Stomach (tissue), 9 donors: ENCODE measurements around the gene ANKFN1. TPM values are rescaled to one million over a fixed set of nuclear protein-coding genes. Genes with fewer than 3 reads are reported as not detected.

Source experiments
- DNase-seq, 2 donors: peaks; one replicate each; pipeline versions ENCODE4 v3.0.0 to v3.0.0-alpha.2; 2013 to 2019
- H3K27ac ChIP-seq, 5 donors: fragments of 200-600 bp in 4 of 5; sonication (generic) in 4 of 5; one replicate each; pipeline ENCODE4 v1.5.1; 2013 to 2019; ENCODE audit warnings: mild to moderate bottlenecking in 1 of 5, moderate library complexity in 1 of 5
- H3K27me3 ChIP-seq, 3 donors: fragments of 200-600 bp; sonication (generic); one replicate each; pipeline ENCODE4 v1.5.1; 2017 to 2019; ENCODE audit warnings: mixed run types in 1 of 3
- H3K36me3 ChIP-seq, 4 donors: fragments of 200-600 bp; sonication (generic); 1 replicate in 3 of 4; 2 replicates in 1 of 4; pipeline ENCODE4 v1.5.1; 2016 to 2019
- H3K4me1 ChIP-seq, 4 donors: fragments of 200-600 bp; sonication (generic); one replicate each; pipeline ENCODE4 v1.5.1; 2016 to 2019
- H3K4me3 ChIP-seq, 4 donors: fragments of 200-600 bp; sonication (generic) in 3 of 4; one replicate each; pipeline ENCODE4 v1.5.1; 2016 to 2019; ENCODE audit warnings: mild to moderate bottlenecking in 1 of 4
- H3K9me3 ChIP-seq, 4 donors: fragments of 200-600 bp; sonication (generic); one replicate each; pipeline ENCODE4 v1.5.1; 2016 to 2019
- EP300 ChIP-seq: sonication (generic); formaldehyde crosslinking; IDR thresholded peaks from one replicate; pipeline ENCODE4 v1.6.1; 2017; ENCODE audit warnings: antibody characterized with exemption
- POLR2A ChIP-seq, 4 donors: fragments of 450-650 bp; IDR thresholded peaks; one replicate each; pipeline ENCODE4 v1.6.1; 2016; ENCODE audit warnings: antibody characterized with exemption in 4 of 4, control low read depth in 2 of 4, mild to moderate bottlenecking in 1 of 4, moderate library complexity in 1 of 4
- POLR2AphosphoS5 ChIP-seq, 3 donors: sonication (generic); formaldehyde crosslinking; IDR thresholded peaks; one replicate each; pipeline ENCODE4 v1.6.1; 2016; ENCODE audit warnings: antibody characterized with exemption in 3 of 3
- WGBS, 5 donors: extraction: QIAGEN DNeasy Blood & Tissue Kit in 3 of 5; methylation state at CpG; one replicate each; pipeline versions ENCODE4 v1.1.5 to v1.1.7; 2013 to 2018; 5-methylcytosine and 5-hydroxymethylcytosine counted together
- intact Hi-C: fragments of 100-400 bp; cut with DNase I; formaldehyde crosslinking; loops from one replicate; pipeline ENCODE4 v1.15.1; 2023; ENCODE audit warnings: low total_unique reads
- polyA plus RNA-seq, 3 donors: library from polyadenylated mRNA; stranded (reverse); fragments of 200-250 nt; gene quantifications; one replicate each; pipeline ENCODE4 v1.2.3, GENCODE V29; 2013
- total RNA-seq, 5 donors: library from RNA; depleted of rRNA; stranded (reverse); fragments of >200 nt; gene quantifications; one replicate each; pipeline versions ENCODE4 v1.1.0 to v1.2.3, GENCODE V29; 2014 to 2016
- TF ChIP-seq, protein P1 (sequence below), 7 experiments: fragments of 450-650 bp in 4 of 7; fragments of 200-600 bp in 3 of 7; sonication (generic) in 3 of 7; IDR thresholded peaks; one replicate each; pipeline ENCODE4 v1.5.1; 2016 to 2019; ENCODE audit warnings: antibody characterized with exemption in 7 of 7, control low read depth in 2 of 7, mild to moderate bottlenecking in 1 of 7
- donor health status: healthy with polysubstance abuse.
- donor health status: Bipolar disorder and iron deficiency.
- donor health status: healthy.

Gene ANKFN1
- total and polyA plus RNA-seq, 8 donors, result 0.10 to 2.9 (median 1.3) TPM; not detected in 4

DNA sequence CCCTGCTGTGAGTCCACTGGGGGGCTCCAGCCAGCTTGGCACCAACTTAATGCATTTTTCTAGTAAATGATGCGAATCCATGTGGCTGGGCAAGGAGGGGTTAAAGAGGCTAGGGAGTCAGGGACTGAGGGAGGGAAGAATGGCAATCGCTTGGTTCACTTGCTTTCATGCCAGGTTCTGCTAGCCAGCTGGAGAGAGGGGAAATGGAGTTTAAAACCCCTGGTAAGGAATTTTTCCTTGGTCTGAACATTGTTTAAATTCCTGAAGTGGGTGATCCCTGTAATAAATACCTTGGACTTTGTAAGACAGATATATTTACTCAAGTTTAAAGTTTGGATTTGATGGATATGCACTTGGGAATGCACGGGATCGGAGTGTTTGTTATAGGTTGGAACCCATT, 22.8 kb downstream of the ANKFN1 start:
- 39 to 54% (median 46%) methylated on average over 4 of the region's 4 CpGs for WGBS, 5 donors
- Histone ChIP-seq H3K4me3 (no peak overlapping the region), H3K27me3 (no peaks in the 10 kb centered on the region), H3K4me1 (peaks cover 0 to 31% (median 4%) of the 10 kb centered on the region in 4 donors), H3K9me3 (no peaks in the 10 kb centered on the region), H3K27ac (no peak overlapping the region), H3K36me3 (no peaks in the 10 kb centered on the region)
- DNase-seq, result peak in 1 of 2 donors; percentile 15
- TF ChIP-seq, protein P1, sequence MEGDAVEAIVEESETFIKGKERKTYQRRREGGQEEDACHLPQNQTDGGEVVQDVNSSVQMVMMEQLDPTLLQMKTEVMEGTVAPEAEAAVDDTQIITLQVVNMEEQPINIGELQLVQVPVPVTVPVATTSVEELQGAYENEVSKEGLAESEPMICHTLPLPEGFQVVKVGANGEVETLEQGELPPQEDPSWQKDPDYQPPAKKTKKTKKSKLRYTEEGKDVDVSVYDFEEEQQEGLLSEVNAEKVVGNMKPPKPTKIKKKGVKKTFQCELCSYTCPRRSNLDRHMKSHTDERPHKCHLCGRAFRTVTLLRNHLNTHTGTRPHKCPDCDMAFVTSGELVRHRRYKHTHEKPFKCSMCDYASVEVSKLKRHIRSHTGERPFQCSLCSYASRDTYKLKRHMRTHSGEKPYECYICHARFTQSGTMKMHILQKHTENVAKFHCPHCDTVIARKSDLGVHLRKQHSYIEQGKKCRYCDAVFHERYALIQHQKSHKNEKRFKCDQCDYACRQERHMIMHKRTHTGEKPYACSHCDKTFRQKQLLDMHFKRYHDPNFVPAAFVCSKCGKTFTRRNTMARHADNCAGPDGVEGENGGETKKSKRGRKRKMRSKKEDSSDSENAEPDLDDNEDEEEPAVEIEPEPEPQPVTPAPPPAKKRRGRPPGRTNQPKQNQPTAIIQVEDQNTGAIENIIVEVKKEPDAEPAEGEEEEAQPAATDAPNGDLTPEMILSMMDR (IDR thresholded peaks at IDR 0.05), result no peak
- intact Hi-C loops, result no loop called here

DNA sequence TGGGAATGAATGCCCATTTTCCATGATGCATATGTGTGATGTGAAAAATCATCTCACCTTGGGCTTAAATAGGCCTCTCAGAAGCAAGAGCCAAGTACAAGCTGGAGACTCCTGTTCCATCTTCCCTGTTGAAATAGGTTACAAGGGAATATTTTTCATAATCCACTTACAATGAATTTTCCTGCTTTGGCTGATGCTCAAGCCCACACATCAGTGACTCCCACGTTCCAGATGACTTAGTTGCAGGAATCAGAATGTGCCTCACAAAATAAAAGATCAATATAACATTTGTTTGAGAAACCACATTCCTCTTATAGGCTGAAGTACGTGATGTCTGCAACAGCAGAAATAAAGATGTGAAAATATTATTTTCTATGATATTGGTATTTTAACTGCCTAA, 24.1 kb downstream of the ANKFN1 start:
- Histone ChIP-seq H3K4me3 (no peak overlapping the region), H3K27me3 (no peaks in the 10 kb centered on the region), H3K36me3 (no peaks in the 10 kb centered on the region), H3K4me1 (peaks cover 0 to 19% (median 4%) of the 10 kb centered on the region in 4 donors), H3K27ac (no peak overlapping the region), H3K9me3 (no peaks in the 10 kb centered on the region)
- intact Hi-C loops, result no loop called here
- 76 to 90% (median 84%) methylated on average over 2 of the region's 2 CpGs for WGBS, 5 donors
- no peak for DNase-seq
- TF ChIP-seq POLR2A (IDR thresholded peaks at IDR 0.05) (no peak), POLR2AphosphoS5 (IDR thresholded peaks at IDR 0.05) (no peak), EP300 (no peak)
- TF ChIP-seq, protein P1 (IDR thresholded peaks at IDR 0.05), result no peak

DNA sequence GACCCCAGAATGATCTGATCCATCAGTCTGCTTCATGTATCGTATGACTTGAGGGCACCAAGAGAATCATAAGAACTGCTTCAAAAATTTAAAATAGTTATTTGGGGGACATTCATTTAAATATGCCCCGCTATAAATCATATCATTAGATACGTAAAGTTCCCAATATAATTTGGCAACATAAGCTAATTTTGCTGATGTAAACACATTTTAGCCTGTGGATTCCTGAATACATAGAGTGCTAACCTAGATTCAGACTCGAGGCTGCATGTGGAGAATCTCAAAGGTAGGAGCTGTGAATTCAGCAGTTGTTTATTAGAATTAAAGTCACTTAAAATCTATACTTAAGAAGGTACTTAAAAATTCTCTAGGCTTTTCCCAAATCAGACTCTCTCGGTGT, 24.9 kb downstream of the ANKFN1 start:
- intact Hi-C loops, result no loop called here
- WGBS, 5 donors, result 82 to 91% (median 87%) methylated on average over 5 of the region's 5 CpGs
- Histone ChIP-seq H3K9me3 (no peaks in the 10 kb centered on the region), H3K27me3 (no peaks in the 10 kb centered on the region), H3K4me1 (peaks cover 0 to 13% (median 4%) of the 10 kb centered on the region in 4 donors), H3K36me3 (no peaks in the 10 kb centered on the region), H3K4me3 (no peak overlapping the region), H3K27ac (no peak overlapping the region)
- no peak for TF ChIP-seq POLR2AphosphoS5 (IDR thresholded peaks at IDR 0.05)
- no peak for TF ChIP-seq POLR2A (IDR thresholded peaks at IDR 0.05)
- TF ChIP-seq EP300, result no peak
- TF ChIP-seq, protein P1 (IDR thresholded peaks at IDR 0.05), result no peak
- DNase-seq, result no peak

DNA sequence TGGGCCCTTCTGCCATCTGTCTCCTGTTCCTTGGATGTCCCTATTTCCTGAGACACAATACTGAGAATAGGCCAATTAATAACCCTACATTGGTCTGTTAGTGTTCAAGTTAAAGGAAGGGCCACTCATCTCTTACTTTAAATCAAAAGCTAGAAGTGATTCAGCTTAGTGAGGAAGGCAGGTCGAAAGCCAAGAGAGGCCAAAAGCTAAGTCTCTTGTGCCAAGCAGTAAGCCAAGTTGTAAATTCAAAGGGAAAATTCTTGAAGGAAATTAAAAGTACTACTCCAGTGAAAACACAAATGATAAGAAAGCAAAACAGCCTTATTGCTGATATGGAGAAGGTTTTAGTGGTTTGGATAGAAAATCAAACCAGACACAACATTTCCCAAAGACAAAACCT, 28.8 kb downstream of the ANKFN1 start:
- Histone ChIP-seq H3K9me3 (no peaks in the 10 kb centered on the region), H3K4me1 (no peaks in the 10 kb centered on the region), H3K36me3 (no peaks in the 10 kb centered on the region), H3K27me3 (no peaks in the 10 kb centered on the region), H3K4me3 (no peak overlapping the region), H3K27ac (no peak overlapping the region)
- intact Hi-C loops, result no loop called here
- WGBS, 5 donors, result 23 to 43% (median 40%) methylated on average over 1 of the region's 1 CpG
- TF ChIP-seq POLR2A (IDR thresholded peaks at IDR 0.05), result no peak
- TF ChIP-seq POLR2AphosphoS5 (IDR thresholded peaks at IDR 0.05), result no peak
- TF ChIP-seq, protein P1 (IDR thresholded peaks at IDR 0.05), result no peak
- DNase-seq, result no peak
